Duodenal mucosa (tissue), 2 donors: ENCODE measurements around the gene LHX4.

Experiments
- H3K27ac ChIP-seq: one replicate; pipeline ENCODE4 v1.7.0; 2013; ENCODE audit warnings: low read depth, low read length
- H3K27me3 ChIP-seq, 2 donors: one replicate each; pipeline ENCODE4 v1.7.0; 2013; ENCODE audit warnings: low read length in 2 of 2, control low read depth in 1 of 2; ENCODE audit not compliant: insufficient read depth in 2 of 2, control insufficient read depth in 1 of 2
- H3K36me3 ChIP-seq, 2 donors: one replicate each; pipeline ENCODE4 v1.7.0; 2013; ENCODE audit warnings: low read length in 2 of 2, control low read depth in 1 of 2; ENCODE audit not compliant: insufficient read depth in 2 of 2, control insufficient read depth in 1 of 2
- H3K4me1 ChIP-seq, 2 donors: one replicate each; pipeline ENCODE4 v1.7.0; 2013; ENCODE audit warnings: low read length in 2 of 2, control low read depth in 1 of 2; ENCODE audit not compliant: insufficient read depth in 2 of 2, control insufficient read depth in 1 of 2
- H3K4me3 ChIP-seq, 2 donors: one replicate each; pipeline ENCODE4 v1.7.0; 2013; ENCODE audit warnings: low read length in 2 of 2, low read depth in 1 of 2
- H3K9ac ChIP-seq, 2 donors: one replicate each; pipeline ENCODE4 v1.7.0; 2013; ENCODE audit warnings: low read length in 2 of 2, low read depth in 1 of 2
- H3K9me3 ChIP-seq, 2 donors: one replicate each; pipeline ENCODE4 v1.7.0; 2013; ENCODE audit warnings: low read length in 2 of 2, control low read depth in 1 of 2; ENCODE audit not compliant: control insufficient read depth in 1 of 2

LHX4 gene

DNA sequence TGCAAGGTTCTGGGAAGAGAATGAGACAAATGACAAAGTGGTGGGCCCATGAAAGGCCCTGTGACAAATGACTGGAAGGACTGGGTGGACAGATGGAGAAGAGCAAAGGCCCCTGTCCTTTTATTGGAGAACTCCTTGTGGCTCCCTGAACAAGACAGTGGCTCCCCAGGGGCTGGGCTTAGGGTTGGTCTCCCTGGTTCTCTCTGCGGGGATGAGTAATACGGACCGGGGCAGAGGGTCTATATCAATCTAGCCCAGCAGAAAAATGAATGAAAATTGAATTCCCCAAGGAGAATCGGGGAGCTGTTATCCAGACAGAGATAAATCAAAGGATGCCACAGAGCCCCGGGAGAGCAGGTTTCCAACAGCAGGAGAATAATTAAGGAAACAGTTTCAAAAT is 5.2 kb upstream of the LHX4 start:
- H3K4me3 ChIP-seq = no peak overlapping the region
- H3K27me3 ChIP-seq = peaks cover 49 to 60% of the 10 kb centered on the region in 2 donors
- peaks cover 0 to 8% of the 10 kb centered on the region in 2 donors for H3K4me1 ChIP-seq
- H3K27ac ChIP-seq = no peak overlapping the region
- H3K9me3 ChIP-seq = no peaks in the 10 kb centered on the region
- no peak overlapping the region for H3K9ac ChIP-seq
- no peaks in the 10 kb centered on the region for H3K36me3 ChIP-seq

DNA sequence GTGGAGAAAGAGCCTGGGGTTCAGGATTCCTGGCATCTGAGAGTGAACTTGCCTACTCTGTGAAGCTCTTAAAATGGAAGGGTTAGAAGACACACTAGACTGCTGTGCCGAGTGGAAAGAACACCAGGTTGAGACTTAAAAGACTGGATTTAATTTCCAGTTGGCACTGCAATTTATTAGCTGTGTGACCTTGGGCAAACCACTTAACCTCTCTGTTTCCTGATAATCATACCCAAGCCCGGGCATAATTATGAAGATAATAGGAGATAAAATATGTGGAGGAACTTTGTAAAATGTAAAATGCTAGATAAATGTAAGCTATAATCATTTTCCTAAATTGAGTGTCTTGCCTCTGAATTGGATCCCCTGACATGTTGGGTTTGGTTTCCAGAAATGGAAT is 4.7 kb upstream of the LHX4 start:
- H3K36me3 ChIP-seq = no peaks in the 10 kb centered on the region
- no peak overlapping the region for H3K4me3 ChIP-seq
- no peak overlapping the region for H3K9ac ChIP-seq
- H3K9me3 ChIP-seq = no peaks in the 10 kb centered on the region
- peaks cover 52 to 63% of the 10 kb centered on the region in 2 donors for H3K27me3 ChIP-seq
- H3K4me1 ChIP-seq = peaks cover 0 to 11% of the 10 kb centered on the region in 2 donors
- no peak overlapping the region for H3K27ac ChIP-seq

DNA sequence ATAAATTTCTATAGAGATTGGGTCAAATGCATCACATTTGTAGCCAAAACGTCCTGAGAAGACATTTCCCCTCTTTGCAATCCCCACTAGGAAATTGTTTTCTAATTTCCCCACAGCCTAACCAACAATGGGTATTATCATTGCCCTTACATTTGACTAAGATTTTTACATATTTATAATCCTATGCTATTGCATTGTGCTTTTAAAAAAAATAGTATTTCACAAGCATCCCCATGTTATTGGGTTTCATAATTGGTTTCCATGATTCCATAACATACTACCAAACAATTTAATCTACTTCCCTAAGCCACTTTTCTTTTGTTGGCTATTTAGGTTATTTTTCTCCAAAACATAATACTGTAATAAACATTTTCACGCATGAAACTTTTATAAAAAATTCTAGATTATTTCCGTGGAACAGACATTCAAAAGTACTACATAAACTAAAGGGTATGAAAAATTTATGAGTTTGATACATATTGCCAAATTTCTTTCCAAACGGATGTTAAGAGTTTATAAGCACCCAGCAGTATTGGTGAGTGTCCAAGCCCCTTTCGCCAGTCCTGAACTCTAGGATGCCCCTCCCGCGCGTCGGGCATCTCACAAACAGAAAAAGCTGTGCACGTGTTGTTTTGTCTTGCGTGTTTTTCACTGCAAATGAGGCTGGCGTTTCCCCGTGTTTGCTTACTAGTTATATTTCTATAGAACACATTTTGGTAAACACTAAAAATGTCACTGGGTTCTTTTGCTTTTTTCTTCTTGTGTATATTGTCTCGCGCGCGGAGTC is 2.0 kb upstream of the LHX4 start:
- H3K27ac ChIP-seq = no peak overlapping the region
- H3K9me3 ChIP-seq = no peaks in the 10 kb centered on the region
- H3K27me3 ChIP-seq = peaks cover 74 to 81% of the 10 kb centered on the region in 2 donors
- H3K4me1 ChIP-seq = peaks cover 5 to 25% of the 10 kb centered on the region in 2 donors
- no peak overlapping the region for H3K4me3 ChIP-seq
- H3K36me3 ChIP-seq = no peaks in the 10 kb centered on the region
- no peak overlapping the region for H3K9ac ChIP-seq

DNA sequence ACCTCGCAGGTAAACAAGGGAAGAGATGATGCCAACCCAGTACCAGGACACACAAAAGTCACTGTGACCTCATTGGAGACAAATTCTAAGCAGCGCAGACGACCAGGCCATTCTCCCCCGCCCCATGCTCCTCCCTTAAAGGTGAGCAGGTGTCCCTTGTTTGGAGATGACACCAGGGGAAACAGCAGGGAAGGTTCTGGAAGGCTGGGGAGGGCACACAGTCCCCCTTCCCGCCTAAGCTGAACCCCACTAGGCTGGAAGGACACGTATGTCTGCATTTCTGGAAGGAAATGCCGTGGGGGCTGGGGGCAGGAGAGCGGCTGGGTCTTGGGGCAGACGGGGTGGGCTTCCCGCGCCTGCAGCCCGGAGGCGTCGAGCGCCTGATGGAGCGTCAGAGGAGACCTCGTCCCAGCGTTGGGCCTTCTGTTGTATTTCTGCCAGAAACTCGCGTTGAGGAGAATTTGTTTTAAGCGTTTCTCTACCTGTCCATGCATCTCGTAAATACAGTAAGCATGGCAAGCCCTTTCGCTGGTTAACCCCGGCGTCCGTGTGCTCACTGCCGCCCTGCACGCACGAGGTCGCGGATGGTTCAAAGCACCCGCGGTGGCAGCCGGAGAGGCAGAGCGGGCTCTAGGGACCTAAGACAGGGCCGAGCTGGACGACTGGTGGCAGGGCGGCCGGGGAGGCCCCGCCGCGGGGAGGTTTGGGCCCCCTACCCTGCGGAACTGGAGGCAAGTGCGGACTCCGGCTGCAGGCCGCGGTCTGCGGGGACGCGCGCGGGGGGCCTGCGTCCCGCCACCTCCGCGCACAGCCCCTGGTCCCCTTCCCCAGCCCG is 1.2 kb upstream of the LHX4 start:
- Histone ChIP-seq H3K27me3 (peaks cover 82 to 85% of the 10 kb centered on the region in 2 donors), H3K4me1 (peaks cover 5 to 32% of the 10 kb centered on the region in 2 donors), H3K9me3 (no peaks in the 10 kb centered on the region), H3K27ac (no peak overlapping the region), H3K9ac (no peak overlapping the region), H3K4me3 (peak overlapping the region; percentile 50 to 68), H3K36me3 (no peaks in the 10 kb centered on the region)

DNA sequence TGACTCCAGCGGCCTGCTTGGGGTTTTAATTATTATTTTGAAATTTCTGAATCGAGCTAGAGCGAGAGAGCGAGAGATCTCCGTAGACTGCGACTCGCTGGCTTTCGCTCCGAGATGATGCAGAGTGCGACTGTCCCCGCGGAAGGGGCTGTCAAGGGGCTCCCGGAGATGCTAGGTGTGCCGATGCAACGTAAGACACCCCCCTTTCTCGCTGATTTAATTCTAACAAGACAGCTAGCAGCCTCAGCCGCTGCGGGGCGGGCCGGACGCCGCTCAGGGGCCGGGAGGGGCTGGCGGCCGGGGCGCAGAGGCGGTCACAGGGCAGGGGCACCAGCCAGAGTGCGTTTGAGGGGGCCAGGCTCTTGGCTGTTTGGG is 339 bp downstream of the LHX4 start:
- peaks cover 14 to 43% of the 10 kb centered on the region in 2 donors for H3K4me1 ChIP-seq
- H3K9ac ChIP-seq = no peak overlapping the region
- H3K4me3 ChIP-seq = peak overlapping the region; percentile 56
- no peak overlapping the region for H3K27ac ChIP-seq
- no peaks in the 10 kb centered on the region for H3K36me3 ChIP-seq
- no peaks in the 10 kb centered on the region for H3K9me3 ChIP-seq
- peaks cover 85 to 89% of the 10 kb centered on the region in 2 donors for H3K27me3 ChIP-seq

DNA sequence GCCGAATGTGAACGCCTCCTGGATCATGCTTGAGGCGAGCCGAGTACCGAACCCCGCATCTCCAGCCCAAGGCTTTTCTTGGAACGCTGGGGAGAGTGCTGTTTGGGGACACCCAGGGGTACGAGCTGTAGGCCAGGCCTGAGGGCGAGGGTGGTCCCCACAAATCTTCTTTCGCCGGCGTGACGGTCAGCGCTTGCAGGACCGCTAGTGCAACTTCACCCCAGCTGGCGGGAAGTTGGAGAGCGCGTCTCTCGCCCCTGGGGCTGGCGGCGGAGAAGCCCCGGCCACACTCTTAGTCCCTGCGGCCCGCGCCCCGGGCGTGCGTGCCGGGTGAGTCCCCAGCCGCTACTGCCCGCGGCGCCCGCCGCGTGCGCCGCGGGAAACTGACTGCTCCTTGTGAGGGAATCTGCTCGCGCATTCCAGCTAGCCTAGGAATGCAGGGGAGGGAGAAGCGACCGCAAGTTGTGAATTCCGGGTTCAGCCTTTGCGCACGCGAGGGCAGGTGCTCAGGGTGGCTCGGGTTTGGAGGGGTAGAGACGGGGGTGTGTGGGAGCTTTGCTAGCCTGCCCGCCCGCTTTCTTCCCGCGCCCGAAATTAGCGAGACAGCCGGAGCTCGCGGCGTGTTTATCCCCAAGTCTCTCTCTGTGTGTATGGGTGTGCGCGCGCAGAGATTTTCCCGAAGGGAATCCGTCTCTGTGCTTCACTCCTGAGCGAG is 884 bp downstream of the LHX4 start:
- peaks cover 88 to 89% of the 10 kb centered on the region in 2 donors for H3K27me3 ChIP-seq
- H3K36me3 ChIP-seq = no peaks in the 10 kb centered on the region
- peaks cover 18 to 43% of the 10 kb centered on the region in 2 donors for H3K4me1 ChIP-seq
- H3K27ac ChIP-seq = no peak overlapping the region
- H3K9ac ChIP-seq = no peak overlapping the region
- no peaks in the 10 kb centered on the region for H3K9me3 ChIP-seq
- peak overlapping the region; percentile 56 for H3K4me3 ChIP-seq

DNA sequence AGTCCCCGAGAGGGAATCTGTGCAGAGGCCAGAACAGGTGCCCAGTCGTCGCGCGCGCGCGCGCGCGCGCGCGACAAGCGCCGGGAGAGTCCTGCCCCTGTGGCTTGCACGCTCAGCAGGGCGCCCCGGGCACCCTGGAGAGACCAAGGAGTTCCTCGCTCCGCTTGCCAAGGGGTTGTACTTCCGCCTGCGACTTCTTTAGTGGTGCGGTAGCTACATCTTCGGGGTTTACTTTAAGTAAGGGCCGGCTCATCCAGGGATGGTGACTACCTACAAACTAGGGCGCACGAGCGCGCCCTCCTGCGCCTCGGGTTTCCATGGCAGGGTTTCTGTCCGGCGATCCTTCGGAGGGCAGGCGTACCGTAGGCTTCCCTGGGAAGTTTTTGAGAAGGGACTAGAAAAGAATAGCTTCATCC is 1.4 kb downstream of the LHX4 start:
- Histone ChIP-seq H3K4me3 (peak overlapping the region; percentile 43 to 56), H3K4me1 (peaks cover 22 to 46% of the 10 kb centered on the region in 2 donors), H3K27ac (no peak overlapping the region), H3K27me3 (peaks cover 88 to 91% of the 10 kb centered on the region in 2 donors), H3K9ac (no peak overlapping the region), H3K9me3 (no peaks in the 10 kb centered on the region), H3K36me3 (no peaks in the 10 kb centered on the region)

DNA sequence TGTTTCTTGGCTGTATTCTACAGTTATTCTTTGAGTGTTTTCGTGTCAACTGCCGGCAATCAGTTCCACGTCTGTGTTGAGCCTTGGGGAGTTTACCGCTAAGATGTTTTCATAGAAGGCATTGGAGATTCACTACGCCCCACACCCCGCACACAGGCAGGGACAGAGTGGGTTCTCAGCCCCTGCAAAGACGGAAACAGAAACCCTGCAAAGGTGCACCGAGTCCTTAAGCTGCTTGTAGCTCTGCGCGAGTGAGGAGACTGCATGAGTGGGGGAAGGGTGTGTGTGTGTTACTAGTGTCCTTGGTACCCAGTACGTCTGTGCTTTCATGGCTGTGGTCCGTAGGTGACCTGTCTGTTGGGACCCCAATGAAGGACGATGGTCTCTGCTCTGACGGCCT is 1.9 kb downstream of the LHX4 start:
- peaks cover 88 to 91% of the 10 kb centered on the region in 2 donors for H3K27me3 ChIP-seq
- no peak overlapping the region for H3K9ac ChIP-seq
- H3K9me3 ChIP-seq = no peaks in the 10 kb centered on the region
- H3K27ac ChIP-seq = no peak overlapping the region
- peak overlapping the region; percentile 43 to 56 for H3K4me3 ChIP-seq
- H3K36me3 ChIP-seq = no peaks in the 10 kb centered on the region
- peaks cover 22 to 46% of the 10 kb centered on the region in 2 donors for H3K4me1 ChIP-seq

DNA sequence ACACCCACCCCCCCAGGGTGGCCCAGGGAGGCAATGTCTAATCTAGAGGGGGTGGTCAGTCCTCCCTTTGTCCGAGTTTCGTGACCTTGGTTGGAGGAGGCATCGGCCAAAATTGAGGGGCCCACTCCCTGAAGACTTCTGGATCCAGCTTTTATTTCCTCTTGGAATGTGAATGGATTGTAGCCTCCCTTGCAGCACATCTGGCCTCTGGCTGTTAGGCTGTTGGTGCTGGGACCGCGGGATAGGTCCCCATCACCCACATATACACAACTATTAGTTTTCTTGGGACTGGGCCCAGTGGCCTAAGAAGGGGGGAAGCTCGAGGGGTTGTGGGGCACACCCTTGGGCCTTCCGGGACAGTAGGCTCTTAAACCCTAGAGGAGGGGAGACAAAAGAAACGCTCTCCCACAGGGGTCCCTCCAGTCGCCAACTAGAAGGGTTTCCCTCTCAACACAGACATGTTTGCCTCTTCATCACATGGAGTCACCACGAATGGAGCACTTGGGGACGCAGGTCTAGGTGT is 2.5 kb downstream of the LHX4 start:
- no peak overlapping the region for H3K9ac ChIP-seq
- no peak overlapping the region for H3K4me3 ChIP-seq
- peaks cover 22 to 46% of the 10 kb centered on the region in 2 donors for H3K4me1 ChIP-seq
- H3K27me3 ChIP-seq = peaks cover 91 to 93% of the 10 kb centered on the region in 2 donors
- H3K27ac ChIP-seq = no peak overlapping the region
- no peaks in the 10 kb centered on the region for H3K36me3 ChIP-seq
- H3K9me3 ChIP-seq = no peaks in the 10 kb centered on the region
